ENCODE results near the gene TUBB.

The TUBB gene

DNA sequence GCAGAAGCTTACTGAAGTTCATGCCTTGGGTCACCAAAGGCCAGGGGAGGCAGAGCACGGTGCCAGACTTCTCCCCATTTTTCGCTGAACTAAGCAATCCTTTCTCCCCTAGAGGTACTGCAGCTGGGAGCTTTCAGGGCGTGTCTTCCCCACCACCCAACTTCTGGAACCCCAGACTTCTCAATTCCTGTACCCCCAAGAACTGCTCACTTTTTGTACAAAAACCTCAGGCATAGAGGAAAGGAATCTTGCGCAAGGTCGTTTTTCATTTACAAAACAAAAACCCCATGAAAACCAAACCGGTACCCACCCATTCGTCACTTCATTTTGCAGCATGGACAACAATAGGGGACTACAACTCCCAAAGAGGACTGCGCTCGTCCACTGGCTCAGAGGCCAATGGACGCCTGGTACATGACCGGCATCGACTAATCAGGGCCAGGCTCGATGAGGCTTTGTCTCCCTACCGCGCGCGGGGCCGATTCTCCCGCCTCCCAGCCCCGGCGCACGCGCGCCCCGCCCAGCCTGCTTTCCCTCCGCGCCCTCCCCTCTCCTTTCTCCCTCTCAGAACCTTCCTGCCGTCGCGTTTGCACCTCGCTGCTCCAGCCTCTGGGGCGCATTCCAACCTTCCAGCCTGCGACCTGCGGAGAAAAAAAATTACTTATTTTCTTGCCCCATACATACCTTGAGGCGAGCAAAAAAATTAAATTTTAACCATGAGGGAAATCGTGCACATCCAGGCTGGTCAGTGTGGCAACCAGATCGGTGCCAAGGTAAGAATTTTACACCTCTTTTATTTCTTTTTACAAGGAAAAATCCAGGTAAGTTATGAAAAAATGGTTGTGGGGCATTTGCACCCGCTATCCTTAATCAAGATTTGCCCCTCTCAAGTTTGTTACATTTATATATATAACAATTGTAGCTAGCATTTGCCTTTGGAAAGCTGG lies at the start of gene TUBB:
Gene TUBB (plus strand): TSS at position 562 of the 947 bp plus-strand sequence. CDS start 155 bp downstream, at position 717.
- DNase-seq (ENCODE audit: low read depth in 2 of 2, low spot score in 1 of 2), result peak; percentile 82 to 87

DNA sequence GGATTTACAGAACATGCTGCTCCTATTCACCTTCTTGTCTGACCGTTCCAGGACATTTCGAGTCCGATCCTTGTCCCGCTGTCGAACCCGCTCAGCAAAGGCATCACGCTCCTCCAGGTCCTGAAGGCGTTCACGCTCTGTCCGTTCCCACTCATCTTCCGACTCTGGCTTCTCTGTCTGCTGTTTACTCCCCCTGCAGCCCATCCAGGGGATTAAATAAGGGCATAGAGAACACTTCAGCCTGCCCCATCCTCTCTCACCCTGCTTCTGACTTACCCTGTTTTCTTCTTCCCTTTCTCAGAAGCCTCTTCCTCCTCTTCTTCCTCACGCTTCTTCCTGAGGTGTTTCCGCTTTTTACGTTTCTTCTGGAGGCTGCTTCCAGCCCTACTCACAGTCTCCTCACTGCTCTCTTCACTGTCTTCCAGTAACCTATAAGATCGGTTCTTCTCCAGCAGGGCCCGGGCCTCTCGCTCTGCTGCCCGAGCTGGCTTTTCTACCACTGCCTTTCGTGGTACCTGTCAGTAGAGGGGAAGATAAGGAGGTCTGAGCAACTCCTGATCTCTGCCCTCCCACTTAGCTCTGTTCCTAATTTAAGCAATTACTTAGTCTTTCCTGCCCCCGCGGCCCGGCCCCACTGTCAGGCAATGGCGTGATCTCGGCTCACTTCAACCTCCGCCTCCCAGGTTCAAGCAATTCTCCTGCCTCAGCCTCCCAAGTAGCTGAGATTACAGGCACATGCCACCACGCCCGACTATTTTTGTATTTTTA lies 49.2 kb upstream of the TUBB start:
- no peak for DNase-seq (ENCODE audit: low read depth in 2 of 2, low spot score in 1 of 2)

DNA sequence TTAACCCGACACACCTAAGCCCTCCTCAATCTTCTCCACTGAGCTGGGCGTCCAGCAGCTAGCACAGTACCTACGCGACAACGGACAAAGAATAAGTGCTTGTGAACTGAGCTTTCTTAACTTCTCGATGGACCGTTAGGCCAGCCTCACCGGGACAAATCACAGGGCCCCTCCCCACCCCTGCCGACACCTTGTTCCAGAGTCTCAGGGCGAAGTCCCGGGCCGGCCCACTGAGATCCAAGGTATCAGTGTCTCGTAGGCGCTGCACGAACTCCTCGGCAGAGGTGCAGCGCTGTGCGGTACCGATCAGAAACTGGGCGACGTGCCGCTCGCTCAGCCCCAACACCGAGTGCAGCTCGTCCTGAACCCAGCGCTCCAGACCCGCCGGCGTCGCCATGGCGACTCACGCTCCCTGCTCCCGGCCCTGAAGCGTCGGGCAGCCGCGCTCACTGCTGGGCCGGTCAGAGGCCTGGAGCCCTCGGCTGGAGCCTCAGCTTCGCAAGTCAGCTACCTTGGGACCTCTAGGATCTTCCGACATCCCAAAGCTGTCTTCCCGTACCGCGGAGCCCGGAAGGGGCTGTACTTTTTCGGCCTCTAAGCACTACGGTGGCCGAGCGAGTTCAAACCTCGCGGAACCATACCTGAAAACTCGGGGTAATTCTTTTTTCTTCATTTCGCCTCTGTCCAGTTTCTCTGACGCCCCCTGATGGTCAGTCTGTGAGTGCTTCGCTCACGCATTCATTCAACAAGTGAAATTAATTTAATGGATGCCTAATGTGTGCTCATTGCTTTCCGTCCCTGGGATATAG lies 47.5 kb upstream of the TUBB start, which contains the start of gene DHX16:
Gene DHX16 (minus strand): TSS at position 562 of the 809 bp plus-strand sequence. CDS start 165 bp downstream, at position 397.
- peak; percentile 82 to 83 for DNase-seq (ENCODE audit: low read depth in 2 of 2, low spot score in 1 of 2)

DNA sequence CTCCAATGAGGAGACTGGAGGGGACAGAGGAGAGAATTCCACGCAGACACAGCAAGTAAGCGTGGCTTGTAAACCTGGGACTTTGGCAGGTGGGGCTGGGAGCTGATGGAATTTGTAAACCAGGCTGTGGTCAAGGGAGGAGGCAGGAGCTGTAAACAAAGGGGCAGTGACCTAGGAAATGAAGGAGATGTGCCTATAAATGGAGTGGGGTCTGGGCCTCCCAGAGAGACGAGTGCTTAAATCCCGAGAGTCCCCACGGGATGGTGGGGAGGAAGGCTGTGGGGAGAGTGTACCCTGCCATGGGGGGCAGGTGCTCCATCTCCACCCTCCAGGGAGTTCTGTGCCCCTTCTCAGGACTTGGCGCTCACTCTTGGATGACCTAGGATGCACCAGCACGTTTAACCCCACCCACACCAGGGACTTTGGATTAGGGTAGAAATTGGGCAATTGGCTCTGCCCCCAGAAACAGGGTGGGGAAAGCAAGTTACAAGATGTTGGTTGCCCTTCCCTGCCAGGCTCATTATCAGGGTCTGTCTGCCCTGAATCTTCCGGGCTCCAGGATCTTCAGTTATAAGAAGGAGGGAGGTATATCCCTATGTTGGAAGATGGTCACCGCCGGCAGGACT lies 43.4 kb upstream of the TUBB start:
- DNase-seq (ENCODE audit: low read depth in 2 of 2, low spot score in 1 of 2), result no peak

DNA sequence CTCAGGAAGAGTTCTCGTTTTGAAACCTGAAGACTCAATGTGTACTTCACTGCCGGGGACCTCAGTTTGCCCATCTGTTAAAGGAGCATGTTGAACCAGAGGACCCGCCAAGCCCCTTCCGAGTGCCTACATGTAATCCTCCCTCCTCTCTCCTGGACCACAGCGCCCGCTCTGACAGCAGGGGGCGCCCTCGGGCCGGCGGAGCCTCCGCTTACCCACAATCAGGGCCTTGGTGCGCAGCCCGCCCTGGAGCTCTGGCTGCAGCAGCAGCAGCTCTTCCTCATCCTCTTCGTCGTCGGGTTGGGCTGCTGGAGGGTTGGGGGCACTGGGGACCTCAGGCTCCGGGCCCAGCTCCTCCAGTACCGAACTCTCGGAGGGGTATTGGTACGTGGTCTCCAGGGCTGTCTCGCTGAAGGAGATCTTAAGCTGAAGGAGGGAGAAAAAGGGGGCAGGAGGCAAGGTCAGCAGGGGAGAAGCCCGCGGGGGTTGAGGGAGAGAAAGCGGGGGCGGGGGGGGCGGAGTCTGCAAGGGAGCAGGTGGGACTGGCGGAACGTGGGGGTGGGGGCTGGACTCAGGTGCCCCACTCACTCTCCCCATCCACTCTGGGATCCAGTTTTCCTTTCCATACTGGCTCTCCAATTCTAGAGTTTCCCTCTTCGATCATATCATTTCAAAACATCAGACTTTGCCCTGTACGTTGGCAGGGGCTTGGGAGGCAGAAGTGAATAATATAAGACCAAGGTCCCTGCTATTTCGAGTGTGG lies 41.0 kb upstream of the TUBB start:
- DNase-seq (ENCODE audit: low read depth in 2 of 2, low spot score in 1 of 2), result peak; percentile 76 to 85

DNA sequence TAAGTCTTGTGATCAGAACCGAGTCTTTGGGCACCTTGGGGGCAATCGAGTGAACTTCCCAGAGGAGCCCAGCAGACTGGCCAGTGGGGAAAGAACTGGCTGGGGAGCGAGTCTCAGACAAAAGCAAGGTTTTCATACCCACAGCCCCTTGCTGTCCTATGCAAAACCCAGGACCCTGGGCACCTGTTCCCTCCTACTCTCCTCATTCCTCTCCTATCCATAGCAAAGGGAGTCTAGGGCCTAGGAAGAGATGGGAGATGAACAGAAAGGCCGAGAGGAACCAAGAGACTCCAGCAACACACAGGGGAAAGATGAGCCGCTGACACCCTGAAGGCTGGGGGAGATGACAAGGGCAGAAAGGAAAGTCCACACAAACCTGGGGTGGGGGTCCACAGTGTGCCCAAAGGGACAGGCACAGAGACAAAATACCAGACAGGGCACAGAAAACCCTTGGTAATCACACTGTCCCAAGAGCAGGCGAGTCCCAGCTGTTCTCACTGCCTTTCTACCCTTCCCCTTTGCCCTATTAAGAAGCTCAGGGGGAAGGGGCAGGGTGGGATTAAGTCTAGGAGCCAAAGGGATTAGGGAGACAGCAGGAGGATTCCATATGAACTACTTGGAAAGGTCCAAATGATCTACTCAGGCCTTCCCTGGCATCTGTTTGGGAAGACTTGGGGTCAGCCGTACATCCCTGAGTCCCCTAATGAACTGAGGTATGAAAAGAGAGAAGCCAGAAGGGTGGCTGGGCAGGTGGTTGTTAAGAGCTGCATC lies 40.2 kb upstream of the TUBB start:
- no peak for DNase-seq (ENCODE audit: low read depth in 2 of 2, low spot score in 1 of 2)

DNA sequence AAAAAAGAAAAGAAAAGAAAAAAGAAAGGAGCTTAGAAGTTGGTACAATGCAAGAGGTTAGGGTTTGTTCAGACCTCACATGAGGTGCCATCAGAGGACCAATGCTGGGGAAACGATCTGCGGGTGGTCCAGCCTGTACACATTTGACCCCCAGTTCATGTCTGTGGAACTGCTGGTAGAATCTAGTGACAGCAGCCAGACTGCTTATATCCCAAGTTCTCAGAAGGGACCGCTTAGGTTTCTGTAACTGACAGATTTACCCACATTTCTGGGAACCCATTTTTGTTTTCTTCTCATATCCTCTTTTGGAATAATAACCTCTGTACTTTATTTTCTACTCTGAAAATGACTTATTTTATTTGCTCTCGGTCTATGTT lies 38.4 kb upstream of the TUBB start:
- DNase-seq (ENCODE audit: low read depth in 2 of 2, low spot score in 1 of 2), result no peak

DNA sequence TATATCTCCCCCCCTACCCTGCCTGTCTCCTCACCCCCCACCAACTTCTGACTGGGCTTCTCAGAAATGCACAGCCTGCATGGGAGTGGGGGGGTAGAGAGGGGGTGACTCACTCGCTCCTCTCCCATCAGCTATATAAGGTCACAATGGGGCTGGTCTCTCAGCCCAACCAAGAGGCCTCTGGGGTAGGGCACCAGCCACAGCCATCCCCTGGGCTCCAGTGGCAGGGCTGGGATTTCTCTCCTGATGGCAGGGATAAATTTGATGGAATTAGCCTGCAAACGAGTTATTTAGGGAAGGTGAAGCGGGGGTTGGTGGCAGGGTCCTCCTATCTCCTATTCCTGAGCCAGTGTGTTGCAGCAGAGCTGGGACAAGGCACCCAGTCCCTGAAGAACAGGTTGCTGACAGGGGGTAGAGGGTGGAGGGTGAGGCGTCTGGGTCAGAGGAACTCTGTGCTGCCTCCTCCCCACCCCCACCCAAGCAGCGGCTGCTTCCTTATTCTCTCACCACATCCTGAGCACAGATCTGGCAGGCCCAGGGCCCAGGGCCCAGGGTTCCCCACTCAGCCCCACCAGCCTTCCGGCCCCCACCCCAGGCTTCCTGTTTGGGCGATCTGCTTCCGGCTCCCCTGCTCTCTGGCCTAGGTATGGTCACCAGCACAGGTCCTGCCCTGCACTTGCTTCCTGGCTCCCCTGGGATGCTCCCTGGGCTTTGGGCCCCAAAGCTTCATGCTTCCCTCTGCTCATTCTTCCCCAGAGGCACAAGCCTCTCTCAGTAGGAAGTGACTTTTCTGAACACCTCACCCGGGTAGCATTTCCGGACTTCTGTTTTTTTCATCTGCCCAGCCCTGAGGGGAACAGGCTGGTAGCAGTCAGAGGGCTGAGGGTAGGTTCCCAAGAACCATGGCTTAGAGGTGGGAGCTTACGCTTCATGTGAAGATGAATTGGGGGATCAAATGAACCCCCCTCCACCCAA lies 37.7 kb upstream of the TUBB start:
- DNase-seq (ENCODE audit: low read depth in 2 of 2, low spot score in 1 of 2), result peak; percentile 55 to 77

DNA sequence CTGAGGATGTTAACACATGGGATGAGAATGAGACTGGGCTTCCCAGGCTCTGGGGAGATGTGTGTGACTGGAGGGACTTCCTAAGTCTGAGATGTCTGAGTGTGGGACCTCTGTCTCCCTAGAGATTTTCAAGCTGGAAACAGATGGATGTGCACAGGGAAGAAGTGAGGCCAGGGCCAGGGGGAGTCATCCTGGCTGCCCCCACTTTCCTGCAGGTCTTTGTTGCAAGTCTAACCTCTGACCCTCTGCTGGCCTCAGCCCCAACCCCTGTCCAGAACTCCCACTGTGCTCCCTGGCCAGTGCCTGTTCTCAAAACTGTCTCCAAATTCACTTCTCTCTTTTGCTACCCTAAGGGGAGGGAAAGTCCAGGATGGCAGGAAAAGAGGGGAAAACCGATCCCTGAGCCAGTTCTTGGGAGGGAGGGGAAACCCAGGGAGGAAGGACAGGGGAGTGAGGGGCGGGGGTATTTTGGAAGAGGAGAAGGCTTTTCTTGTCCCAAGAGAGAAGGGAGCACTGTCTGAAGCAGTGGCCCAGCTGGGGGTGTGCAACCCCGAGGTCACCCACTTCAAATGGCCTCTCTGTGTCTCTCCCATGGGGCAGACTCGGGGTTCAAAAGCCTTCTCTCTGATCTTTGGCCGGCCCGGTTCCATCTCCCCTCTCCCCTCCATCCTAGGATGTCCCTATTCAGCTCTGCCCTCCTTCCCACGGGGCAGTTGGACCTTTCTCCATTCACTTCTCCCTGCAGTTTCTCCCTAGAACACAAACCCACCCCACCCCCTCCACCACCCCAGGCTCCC lies 36.8 kb upstream of the TUBB start:
- DNase-seq (ENCODE audit: low read depth in 2 of 2, low spot score in 1 of 2), result no peak

DNA sequence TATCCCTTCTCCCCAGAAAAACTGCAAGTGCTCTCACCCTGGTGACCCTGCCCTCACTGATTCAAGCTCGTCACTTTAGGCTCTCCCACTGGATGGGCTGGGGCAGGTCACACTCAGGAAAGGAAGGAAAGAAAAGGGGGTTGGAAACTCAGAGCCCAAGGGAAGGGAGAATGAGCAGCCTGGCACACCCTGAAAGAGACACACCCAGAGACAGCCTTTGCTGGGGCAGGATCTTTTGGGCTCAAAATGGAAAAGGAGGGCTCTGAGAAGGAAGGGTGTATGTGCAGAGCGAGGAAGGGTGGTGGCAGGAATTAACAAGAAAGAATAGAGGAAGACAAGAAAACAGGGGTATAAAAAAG lies 36.2 kb upstream of the TUBB start:
- no peak for DNase-seq (ENCODE audit: low read depth in 2 of 2, low spot score in 1 of 2)

DNA sequence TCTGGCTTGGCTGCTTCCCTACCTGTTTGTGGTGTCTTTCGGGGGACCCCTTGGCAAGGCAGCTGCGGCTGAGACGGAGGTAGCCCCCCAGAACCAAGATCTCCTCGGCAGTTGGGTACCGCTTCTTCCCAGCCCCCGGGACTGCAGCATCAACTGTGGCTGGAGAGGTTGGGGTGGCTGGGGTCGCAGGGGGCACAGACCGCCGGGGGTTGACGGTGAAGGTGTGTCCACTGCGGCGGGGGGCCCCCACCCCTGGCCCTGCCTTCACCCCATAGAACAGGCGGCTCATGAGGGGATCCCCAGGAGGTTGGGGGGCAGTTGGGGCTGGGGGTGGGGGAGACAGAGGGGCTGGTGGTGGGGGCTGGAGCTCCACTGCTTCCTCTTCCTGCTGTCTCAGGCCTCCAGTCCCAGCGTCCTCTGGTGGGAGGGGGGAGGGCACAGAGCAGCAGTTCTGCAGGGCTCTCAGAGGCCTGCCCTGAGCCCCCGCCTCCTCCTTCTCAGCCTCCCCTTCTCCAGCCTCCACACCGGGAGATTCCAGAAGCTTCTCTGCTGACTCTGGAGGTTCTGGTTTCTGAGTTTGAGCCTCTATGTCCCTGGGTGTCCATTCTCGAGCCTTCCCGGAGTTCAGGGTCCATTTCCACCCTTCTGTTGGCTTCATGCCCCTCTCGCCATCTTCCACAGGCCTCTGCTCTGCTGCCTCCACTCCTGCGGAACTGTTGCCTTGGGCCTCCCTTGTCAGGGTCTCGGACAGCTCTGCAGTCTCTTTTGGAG lies 35.6 kb upstream of the TUBB start:
- peak in 1 of 2 donors; percentile 40 for DNase-seq (ENCODE audit: low read depth in 2 of 2, low spot score in 1 of 2)

DNA sequence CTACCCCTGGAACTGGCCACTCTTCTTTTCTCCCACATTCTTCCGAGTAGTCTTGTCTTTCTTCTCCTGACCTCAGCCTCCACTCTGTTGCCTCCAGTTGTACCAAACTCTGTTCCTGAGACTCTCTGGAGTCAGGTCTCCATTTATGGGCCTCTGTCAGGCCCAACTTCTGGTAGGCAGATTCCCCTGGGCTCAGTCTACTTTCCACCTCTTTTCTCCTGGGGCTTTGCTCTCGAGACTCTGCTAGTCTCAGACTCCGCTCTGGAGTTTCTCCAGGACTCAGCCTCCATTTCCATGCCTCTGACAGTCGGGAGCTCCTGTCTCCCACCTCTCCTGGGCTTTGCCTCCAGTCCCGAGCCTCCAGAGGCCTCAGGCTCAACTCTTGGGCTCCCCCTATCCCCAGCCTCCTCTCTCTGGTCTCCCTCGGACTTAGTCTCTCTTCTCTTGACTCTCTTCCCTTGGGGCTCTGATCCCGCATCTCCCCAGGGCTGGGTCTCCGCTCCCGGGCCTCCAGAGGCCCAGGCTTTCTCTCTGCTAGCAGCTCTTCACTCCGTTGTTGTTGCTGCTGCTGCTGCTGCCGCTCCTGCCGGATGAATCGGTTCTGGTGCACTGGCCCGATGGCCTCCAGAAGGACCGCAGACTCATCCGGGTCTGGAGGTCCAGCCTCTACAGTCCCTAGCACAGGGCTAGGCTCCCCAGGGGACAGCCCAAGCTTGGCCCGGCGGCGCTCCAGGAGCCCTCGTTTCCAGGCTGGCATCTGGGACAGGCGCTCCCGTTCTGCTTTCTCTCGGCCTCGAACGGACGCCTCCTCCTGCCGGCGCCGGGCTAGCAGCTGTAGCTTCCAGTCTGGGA lies 34.8 kb upstream of the TUBB start:
- DNase-seq (ENCODE audit: low read depth in 2 of 2, low spot score in 1 of 2), result no peak

DNA sequence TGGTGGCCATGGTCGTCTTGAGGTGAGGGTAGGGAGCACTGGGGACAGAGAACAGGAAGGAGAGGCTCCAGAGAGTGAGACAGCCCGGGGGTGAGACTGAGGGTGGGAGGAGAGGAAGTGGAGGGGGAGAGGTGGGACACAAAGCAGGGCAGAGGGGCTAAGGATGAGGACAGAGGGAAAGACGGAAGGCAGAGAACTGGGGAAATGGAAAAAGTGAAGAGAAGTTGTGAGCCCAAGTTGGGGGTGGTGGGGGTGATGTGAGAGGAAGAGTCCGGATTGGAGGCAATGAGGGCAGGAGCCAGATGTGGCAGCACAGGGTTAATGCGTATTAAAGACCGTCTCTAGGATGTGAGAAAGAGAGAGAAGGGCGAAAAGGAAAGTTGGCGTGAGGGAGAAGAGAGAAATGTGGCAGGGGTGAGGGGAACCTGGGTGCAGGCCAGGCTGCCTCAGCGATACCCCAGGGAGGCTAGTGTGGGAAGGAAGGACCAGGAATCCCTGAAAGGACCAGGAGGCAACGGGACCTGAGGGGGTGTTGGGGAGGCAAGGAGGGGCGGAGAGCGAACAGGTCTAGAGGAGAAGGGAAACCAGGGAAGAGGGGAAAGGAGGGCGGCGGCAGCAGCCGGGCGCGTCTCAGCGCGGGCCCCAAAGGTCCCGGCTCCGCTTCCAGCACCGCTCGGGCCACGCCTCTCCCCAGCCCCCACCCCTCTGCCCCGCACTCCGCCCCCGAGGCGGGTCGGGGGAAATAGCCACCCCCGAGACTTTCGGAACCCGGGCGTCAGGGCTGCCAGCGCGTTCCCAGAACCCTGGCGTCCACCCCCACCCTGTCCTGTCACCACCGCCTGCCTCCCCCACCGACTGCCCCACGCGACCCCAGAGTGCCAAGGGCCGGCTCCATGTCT lies 33.9 kb upstream of the TUBB start, which contains the start of gene PPP1R18:
Gene PPP1R18 (minus strand): TSS at position 637 of the 899 bp plus-strand sequence. CDS start 627 bp downstream, at position 10.
- DNase-seq (ENCODE audit: low read depth in 2 of 2, low spot score in 1 of 2), result peak; percentile 72

DNA sequence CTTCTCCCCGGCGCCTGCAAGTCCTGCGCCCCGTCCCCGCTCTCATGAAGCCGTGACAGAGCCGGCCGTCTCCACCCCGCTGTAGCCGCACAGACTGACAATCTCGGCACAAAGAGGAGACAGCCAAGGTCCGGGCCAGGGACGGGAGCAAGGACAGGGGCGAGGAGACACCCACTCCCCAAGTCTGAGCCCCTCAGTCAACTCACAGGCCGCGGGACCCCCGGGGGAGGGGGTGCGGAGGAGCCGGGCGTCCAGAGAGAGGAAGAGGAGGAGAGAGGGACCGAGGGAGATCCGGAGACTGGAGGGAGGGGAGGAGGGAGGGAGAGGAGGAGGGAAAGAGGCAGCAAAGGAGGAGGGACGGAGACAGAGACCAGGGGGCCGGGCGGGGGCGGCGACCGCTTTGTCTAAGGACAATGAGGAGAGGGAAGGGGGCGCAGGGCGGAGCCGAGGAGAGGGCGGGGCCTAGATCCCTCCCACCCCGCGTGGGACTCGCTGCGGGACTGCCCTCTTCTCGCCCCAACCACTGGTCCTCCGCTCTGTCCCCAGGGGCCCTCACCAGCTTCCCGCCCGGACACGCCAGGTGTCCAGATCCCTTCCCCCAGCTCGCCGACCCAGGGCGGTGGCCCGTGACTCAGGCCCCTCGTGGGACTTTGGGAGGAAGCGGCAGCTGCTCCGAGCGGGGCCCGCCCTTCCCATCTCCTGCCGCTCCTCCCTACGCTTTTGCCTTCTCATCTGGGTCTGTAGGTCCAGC lies 33.1 kb upstream of the TUBB start:
- peak; percentile 48 to 68 for DNase-seq (ENCODE audit: low read depth in 2 of 2, low spot score in 1 of 2)
